ENCODE results near the gene RPL10A. TPM values are rescaled to one million over a fixed set of nuclear protein-coding genes. Genes with fewer than 3 reads are reported as not detected.

Gene RPL10A
- total RNA-seq, 4 donors from 2014 or later: 952 to 1,436 (median 1,121) TPM

DNA sequence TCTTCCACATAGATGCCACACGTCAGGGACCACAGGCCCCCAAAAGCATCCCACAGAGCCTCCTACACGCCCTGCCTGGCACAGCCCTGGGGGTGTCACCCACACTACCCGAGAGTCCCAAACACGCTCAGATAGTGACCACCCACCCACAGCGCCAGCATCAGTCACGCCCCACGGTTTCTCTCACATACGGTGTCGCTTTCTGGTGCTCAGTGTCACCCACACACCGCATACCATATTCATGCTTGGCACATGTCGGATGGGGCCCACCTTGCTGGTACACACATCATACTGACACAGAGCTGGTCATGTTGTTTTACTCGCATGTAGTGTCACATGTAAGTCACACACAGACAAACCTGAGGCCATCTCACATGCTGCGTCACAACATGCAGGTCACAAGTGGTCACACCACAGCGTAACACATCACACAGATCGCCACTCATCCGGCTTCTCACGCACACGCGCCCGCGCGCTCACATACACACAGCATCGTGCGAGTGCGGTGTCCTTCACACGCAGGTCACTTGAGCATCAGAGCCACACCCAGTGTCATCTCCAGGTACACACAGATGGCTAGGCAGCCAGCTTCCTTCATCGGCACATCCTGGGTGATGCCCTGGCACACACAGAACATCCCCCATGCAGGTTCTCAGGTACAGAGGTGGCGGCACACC, 25.2 kb downstream of the RPL10A start:
- TF ChIP-seq, protein P1, sequence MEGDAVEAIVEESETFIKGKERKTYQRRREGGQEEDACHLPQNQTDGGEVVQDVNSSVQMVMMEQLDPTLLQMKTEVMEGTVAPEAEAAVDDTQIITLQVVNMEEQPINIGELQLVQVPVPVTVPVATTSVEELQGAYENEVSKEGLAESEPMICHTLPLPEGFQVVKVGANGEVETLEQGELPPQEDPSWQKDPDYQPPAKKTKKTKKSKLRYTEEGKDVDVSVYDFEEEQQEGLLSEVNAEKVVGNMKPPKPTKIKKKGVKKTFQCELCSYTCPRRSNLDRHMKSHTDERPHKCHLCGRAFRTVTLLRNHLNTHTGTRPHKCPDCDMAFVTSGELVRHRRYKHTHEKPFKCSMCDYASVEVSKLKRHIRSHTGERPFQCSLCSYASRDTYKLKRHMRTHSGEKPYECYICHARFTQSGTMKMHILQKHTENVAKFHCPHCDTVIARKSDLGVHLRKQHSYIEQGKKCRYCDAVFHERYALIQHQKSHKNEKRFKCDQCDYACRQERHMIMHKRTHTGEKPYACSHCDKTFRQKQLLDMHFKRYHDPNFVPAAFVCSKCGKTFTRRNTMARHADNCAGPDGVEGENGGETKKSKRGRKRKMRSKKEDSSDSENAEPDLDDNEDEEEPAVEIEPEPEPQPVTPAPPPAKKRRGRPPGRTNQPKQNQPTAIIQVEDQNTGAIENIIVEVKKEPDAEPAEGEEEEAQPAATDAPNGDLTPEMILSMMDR (IDR thresholded peaks at IDR 0.05): no peak
- TF ChIP-seq POLR2A (IDR thresholded peaks at IDR 0.05) (no peak), EP300 (IDR thresholded peaks at IDR 0.05) (no peak)
- peaks cover 0 to 81% (median 34%) of the 10 kb centered on the region in 4 donors for H3K4me1 ChIP-seq
- 73 to 81% methylated on average over 21 to 28 of the region's 28 CpGs for WGBS, 2 donors

GRCh38 chr6:35494161-35494563, 26.0 kb downstream of the RPL10A start:
- Histone ChIP-seq H3K27ac (peak overlapping the region in 2 of 4 donors; percentile 16 to 33), H3K4me1 (peaks cover 0 to 81% (median 35%) of the 10 kb centered on the region in 4 donors), H3K36me3 (no peaks in the 10 kb centered on the region), H3K9me3 (no peaks in the 10 kb centered on the region), H3K27me3 (no peaks in the 10 kb centered on the region), H3K4me3 (no peak overlapping the region)
- WGBS, 2 donors: 10 to 11% methylated on average over 4 of the region's 4 CpGs
- no peak for DNase-seq (ENCODE audit: low spot score in 2 of 2)
- TF ChIP-seq, protein P1 (IDR thresholded peaks at IDR 0.05): no peak
- TF ChIP-seq POLR2A (IDR thresholded peaks at IDR 0.05): no peak
- TF ChIP-seq EP300 (IDR thresholded peaks at IDR 0.05): no peak

More for the DNA sequence above, 25.2 kb downstream of the RPL10A start:
- no peaks in the 10 kb centered on the region for H3K9me3 ChIP-seq
- DNase-seq (ENCODE audit: low spot score in 2 of 2): no peak
- peak overlapping the region in 2 of 4 donors; percentile 2 to 16 for H3K27ac ChIP-seq
- H3K27me3 ChIP-seq: no peaks in the 10 kb centered on the region
- no peaks in the 10 kb centered on the region for H3K36me3 ChIP-seq
- no peak overlapping the region for H3K4me3 ChIP-seq

DNA sequence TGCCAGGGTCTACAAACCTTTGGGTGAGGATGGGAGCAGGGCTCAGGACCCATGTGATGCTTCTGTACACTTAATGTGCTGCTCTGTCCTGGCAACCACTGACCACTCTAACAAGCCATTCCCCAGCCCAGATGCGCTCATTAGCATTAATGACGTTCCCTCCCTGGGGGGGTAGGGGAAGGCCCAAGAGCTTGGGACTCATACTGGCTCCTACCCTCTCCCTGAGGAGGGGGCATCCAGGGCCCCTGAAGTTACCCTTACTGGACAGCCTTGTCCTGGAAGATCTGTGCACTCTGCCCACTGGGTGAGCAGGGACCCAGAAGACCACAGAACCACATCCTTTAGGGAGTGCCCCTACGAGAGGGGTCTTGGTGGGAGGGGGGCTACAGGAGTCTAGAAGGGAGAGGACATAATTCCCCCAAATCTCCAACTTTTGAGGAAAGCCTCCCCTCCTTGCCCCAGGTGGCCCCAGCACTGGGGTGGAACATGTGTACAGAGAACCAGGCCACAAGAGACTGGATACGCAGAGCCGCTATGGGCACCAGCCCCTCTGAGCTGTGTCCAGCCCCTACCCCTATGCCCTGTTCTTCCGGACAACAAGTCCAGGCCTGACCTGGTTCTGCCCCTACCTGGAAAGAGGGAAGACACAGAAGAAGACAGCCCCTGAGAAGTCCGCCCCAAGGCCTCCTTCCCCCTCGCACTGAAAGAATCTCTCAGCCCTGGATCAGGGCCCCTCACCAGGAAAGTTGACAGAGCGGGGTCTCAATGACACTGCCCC, 27.2 kb downstream of the RPL10A start:
- DNase-seq (ENCODE audit: low spot score in 2 of 2): no peak
- TF ChIP-seq, protein P1 (IDR thresholded peaks at IDR 0.05): no peak
- TF ChIP-seq EP300 (IDR thresholded peaks at IDR 0.05) (no peak), POLR2A (IDR thresholded peaks at IDR 0.05) (no peak)
- Histone ChIP-seq H3K27me3 (no peaks in the 10 kb centered on the region), H3K9me3 (no peaks in the 10 kb centered on the region), H3K36me3 (no peaks in the 10 kb centered on the region), H3K4me3 (peak overlapping the region; percentile 65 to 86 (median 79)), H3K27ac (peak overlapping the region; percentile 84 to 97 (median 93)), H3K4me1 (peaks cover 0 to 72% (median 30%) of the 10 kb centered on the region in 4 donors)
- 79 to 82% methylated on average over 6 to 8 of the region's 9 CpGs for WGBS, 2 donors

- peak overlapping the region; percentile 84 to 97 (median 93) for H3K27ac ChIP-seq
- TF ChIP-seq, protein P1 (IDR thresholded peaks at IDR 0.05): no peak
- TF ChIP-seq POLR2A (IDR thresholded peaks at IDR 0.05): peak in 1 of 2 donors; percentile 12
- H3K9me3 ChIP-seq: no peaks in the 10 kb centered on the region
- peak overlapping the region; percentile 65 to 86 (median 79) for H3K4me3 ChIP-seq
- WGBS, 2 donors: 6 to 22% methylated on average over 15 to 22 of the region's 63 CpGs
- H3K36me3 ChIP-seq: no peaks in the 10 kb centered on the region
- H3K4me1 ChIP-seq: peaks cover 0 to 65% (median 30%) of the 10 kb centered on the region in 4 donors
- DNase-seq (ENCODE audit: low spot score in 2 of 2): peak in 1 of 2 donors; percentile 30
- H3K27me3 ChIP-seq: no peaks in the 10 kb centered on the region
These were observed 28.0 kb downstream of the RPL10A start for GRCh38 chr6:35496036-35496840.

Measured in tibial nerve (tissue), 4 donors.